Ishikawa (cell line): ENCODE data around the gene VANGL1.

Experiments used
- CEBPB ChIP-seq: IDR thresholded peaks from 2 replicates; pipeline ENCODE4 v1.6.1; 2012
- CREB1 ChIP-seq: IDR thresholded peaks from 2 replicates; pipeline ENCODE4 v1.6.1; 2012; ENCODE audit warnings: low read depth
- EGR1 ChIP-seq: IDR thresholded peaks from 2 replicates; pipeline ENCODE4 v1.6.1; 2012
- EP300 ChIP-seq: IDR thresholded peaks from 2 replicates; pipeline ENCODE4 v1.6.1; 2012; ENCODE audit warnings: borderline replicate concordance
- FOXM1 ChIP-seq: IDR thresholded peaks from 2 replicates; pipeline ENCODE4 v1.6.1; 2012; ENCODE audit warnings: low read depth, borderline replicate concordance
- MAX ChIP-seq: IDR thresholded peaks from 2 replicates; pipeline ENCODE4 v1.6.1; 2012
- NFIC ChIP-seq: IDR thresholded peaks from 2 replicates; pipeline ENCODE4 v1.6.1; 2012
- RAD21 ChIP-seq: IDR thresholded peaks from 2 replicates; pipeline ENCODE4 v1.6.1; 2012; ENCODE audit warnings: low read depth
- REST ChIP-seq: IDR thresholded peaks from 2 replicates; pipeline ENCODE4 v1.6.1; 2012; ENCODE audit warnings: low read depth, mild to moderate bottlenecking
- TAF1 ChIP-seq: IDR thresholded peaks from 2 replicates; pipeline ENCODE4 v1.6.1; 2012; ENCODE audit warnings: low read depth, mild to moderate bottlenecking
- TCF12 ChIP-seq: IDR thresholded peaks from 2 replicates; pipeline ENCODE4 v1.6.1; 2012; ENCODE audit warnings: low read depth
- TEAD4 ChIP-seq: IDR thresholded peaks from 2 replicates; pipeline ENCODE4 v1.6.1; 2012
- USF1 ChIP-seq: IDR thresholded peaks from 2 replicates; pipeline ENCODE4 v1.6.1; 2012
- YY1 ChIP-seq: IDR thresholded peaks from 2 replicates; pipeline ENCODE4 v1.6.1; 2012; ENCODE audit warnings: low read depth
- ZBTB7A ChIP-seq: IDR thresholded peaks from 2 replicates; pipeline ENCODE4 v1.6.1; 2012; ENCODE audit warnings: low read depth

VANGL1 gene

GRCh38 chr1:115725600-115725999 lies 83.8 kb downstream of the VANGL1 start:
- no peak for TF ChIP-seq FOXM1
- TF ChIP-seq REST = no peak
- no peak for TF ChIP-seq RAD21
- TF ChIP-seq TCF12 = no peak
- TF ChIP-seq NFIC = no peak
- TF ChIP-seq TAF1 = no peak
- TF ChIP-seq MAX = no peak
- no peak for TF ChIP-seq EP300
- no peak for TF ChIP-seq CREB1
- TF ChIP-seq USF1 = no peak
- no peak for TF ChIP-seq YY1
- TF ChIP-seq ZBTB7A = no peak
- TF ChIP-seq CEBPB = no peak
- TF ChIP-seq TEAD4 = no peak
- no peak for TF ChIP-seq EGR1

- no peak for TF ChIP-seq CEBPB
- TF ChIP-seq TEAD4 = no peak
- no peak for TF ChIP-seq RAD21
- TF ChIP-seq EP300 = no peak
- no peak for TF ChIP-seq TCF12
- no peak for TF ChIP-seq MAX
- no peak for TF ChIP-seq NFIC
Measured at GRCh38 chr1:115726161-115726560, 84.4 kb downstream of the VANGL1 start.

- TF ChIP-seq TCF12 (no peak), TEAD4 (no peak), CEBPB (no peak), CREB1 (no peak), ZBTB7A (no peak), NFIC (no peak), REST (no peak)
Measured at GRCh38 chr1:115726570-115726969, 84.8 kb downstream of the VANGL1 start.

- TF ChIP-seq NFIC (no peak), TEAD4 (peak; percentile 65), CEBPB (peak; percentile 65), EGR1 (no peak)
Measured at GRCh38 chr1:115727706-115728249, 86.0 kb downstream of the VANGL1 start.

GRCh38 chr1:115728341-115728740 lies 86.6 kb downstream of the VANGL1 start:
- TF ChIP-seq NFIC = no peak
- no peak for TF ChIP-seq TCF12
- no peak for TF ChIP-seq ZBTB7A
- no peak for TF ChIP-seq MAX
- no peak for TF ChIP-seq USF1
- no peak for TF ChIP-seq EP300

GRCh38 chr1:115729756-115730155 lies 88.0 kb downstream of the VANGL1 start:
- TF ChIP-seq TCF12 = no peak
- TF ChIP-seq TEAD4 = no peak
- TF ChIP-seq NFIC = no peak
- TF ChIP-seq ZBTB7A = no peak
- TF ChIP-seq RAD21 = no peak
- no peak for TF ChIP-seq FOXM1
- no peak for TF ChIP-seq YY1
- TF ChIP-seq EGR1 = no peak
- no peak for TF ChIP-seq MAX
- TF ChIP-seq REST = no peak
- TF ChIP-seq CREB1 = no peak
- no peak for TF ChIP-seq USF1
- TF ChIP-seq TAF1 = no peak
- no peak for TF ChIP-seq EP300
